IMR-90 (cell line): ENCODE measurements around the gene LDLRAD4. TPM values are rescaled to one million over a fixed set of nuclear protein-coding genes. Genes with fewer than 3 reads are reported as not detected.

Experiments used
- ATAC-seq: fragments of 200-7000 bp; cut with Tn5 transposase; 2 replicates; pipeline ENCODE4 v1.9.1; 2020; ENCODE audit warnings: low read depth, mild to moderate bottlenecking, moderate library complexity
- BruUV-seq: library from RNA; stranded (reverse); fragments of 400-500 nt; replicated peaks from 2 replicates; lab custom pipeline; 2021; lab: Mats Ljungman, UMichigan
- CTCF ChIA-PET: fragments of 300-600 bp; formaldehyde crosslinking; extraction: SDS; loops from one replicate; lab custom pipeline; 2021; ENCODE audit warnings: antibody characterized with exemption; lab: Yijun Ruan, JAX
- POLR2A ChIA-PET: fragments of 300-600 bp; sonication (Branson Sonifier 250); formaldehyde crosslinking; loops from one replicate; lab custom pipeline; 2022; ENCODE audit warnings: antibody characterized with exemption; ENCODE audit not compliant: unreplicated experiment; lab: Charles Lee
- DNase-seq: peaks from one replicate; pipeline ENCODE4 v3.0.0; 2013
- H2AFZ ChIP-seq: replicated peaks from 2 replicates; pipeline ENCODE3; 2013; ENCODE audit warnings: low read length, mild to moderate bottlenecking; ENCODE audit not compliant: poor library complexity
- H2AK5ac ChIP-seq: 2 replicates; pipeline ENCODE4 v1.6.1; 2013; ENCODE audit warnings: low read depth, low read length, inconsistent platforms
- H2AK9ac ChIP-seq: replicated peaks from 2 replicates; pipeline ENCODE3; 2013; ENCODE audit warnings: mild to moderate bottlenecking, low read depth, low read length, moderate library complexity; ENCODE audit not compliant: poor library complexity
- H2BK120ac ChIP-seq: 2 replicates; pipeline ENCODE4 v1.6.1; 2013; ENCODE audit warnings: low read depth, low read length, inconsistent platforms
- H2BK15ac ChIP-seq: 3 replicates; pipeline ENCODE4 v1.6.1; 2013; ENCODE audit warnings: low read depth, low read length, inconsistent platforms
- H2BK20ac ChIP-seq: 2 replicates; pipeline ENCODE4 v1.6.1; 2013; ENCODE audit warnings: low read depth, mild to moderate bottlenecking, inconsistent platforms, low read length, moderate library complexity
- H2BK5ac ChIP-seq: 2 replicates; pipeline ENCODE4 v1.6.1; 2013; ENCODE audit warnings: mild to moderate bottlenecking, low read depth, low read length, inconsistent platforms; ENCODE audit not compliant: poor library complexity, severe bottlenecking
- H3K14ac ChIP-seq: replicated peaks from 2 replicates; pipeline ENCODE4 v1.6.1; 2013; ENCODE audit warnings: low read depth, low read length, inconsistent platforms
- H3K18ac ChIP-seq: 2 replicates; pipeline ENCODE4 v1.6.1; 2013; ENCODE audit warnings: low read depth, low read length, control low read depth
- H3K23ac ChIP-seq: 2 replicates; pipeline ENCODE4 v1.6.1; 2013; ENCODE audit warnings: low read depth, low read length, inconsistent platforms
- H3K27ac ChIP-seq: 2 replicates; pipeline ENCODE4 v1.5.1; 2013; ENCODE audit warnings: mild to moderate bottlenecking, control low read depth, low read length; ENCODE audit not compliant: insufficient read depth
- H3K27me3 ChIP-seq: 2 replicates; pipeline ENCODE4 v1.6.1; 2013; ENCODE audit warnings: low read length; ENCODE audit not compliant: control insufficient read depth, insufficient read depth
- H3K36me3 ChIP-seq: 2 replicates; pipeline ENCODE4 v1.6.1; 2013; ENCODE audit warnings: low read length, mixed read lengths; ENCODE audit not compliant: control insufficient read depth, insufficient read depth
- H3K4ac ChIP-seq: 2 replicates; pipeline ENCODE4 v1.6.1; 2013; ENCODE audit warnings: low read depth, low read length, inconsistent platforms
- H3K4me1 ChIP-seq: 2 replicates; pipeline ENCODE4 v1.6.1; 2013; ENCODE audit warnings: low read length, mixed read lengths; ENCODE audit not compliant: control insufficient read depth, insufficient read depth
- H3K4me2 ChIP-seq: 2 replicates; pipeline ENCODE4 v1.6.1; 2013; ENCODE audit warnings: low read depth, mild to moderate bottlenecking, control low read depth, low read length, moderate library complexity
- H3K4me3 ChIP-seq: 2 replicates; pipeline ENCODE4 v1.5.1; 2013; ENCODE audit warnings: low read depth, mild to moderate bottlenecking, control low read depth, low read length, moderate library complexity; ENCODE audit not compliant: insufficient read depth
- H3K56ac ChIP-seq: 2 replicates; pipeline ENCODE4 v1.6.1; 2013; ENCODE audit warnings: low read length, inconsistent platforms; ENCODE audit not compliant: insufficient read depth; ENCODE audit errors: extremely low read depth
- H3K79me1 ChIP-seq, 2 experiments: 2 replicates each; pipeline ENCODE4 v1.6.1; 2013; ENCODE audit warnings: low read length in 2 of 2, inconsistent platforms in 1 of 2, low read depth in 1 of 2
- H3K9ac ChIP-seq: 2 replicates; pipeline ENCODE4 v1.6.1; 2013; ENCODE audit warnings: low read depth, low read length, control low read depth
- H3K9me1 ChIP-seq: 2 replicates; pipeline ENCODE4 v1.6.1; 2013; ENCODE audit warnings: low read length, inconsistent platforms; ENCODE audit not compliant: insufficient read depth
- H3K9me3 ChIP-seq: 2 replicates; pipeline ENCODE4 v1.6.1; 2013; ENCODE audit warnings: low read length; ENCODE audit not compliant: control insufficient read depth, insufficient read depth
- H4K20me1 ChIP-seq: 2 replicates; pipeline ENCODE4 v1.6.1; 2013; ENCODE audit warnings: low read length, inconsistent platforms; ENCODE audit not compliant: insufficient read depth
- H4K5ac ChIP-seq: 2 replicates; pipeline ENCODE4 v1.6.1; 2013; ENCODE audit warnings: mild to moderate bottlenecking, low read depth, low read length, control low read depth
- H4K8ac ChIP-seq, 2 experiments: 2 replicates each; pipeline ENCODE4 v1.6.1; 2013; ENCODE audit warnings: low read depth in 2 of 2, low read length in 2 of 2, control low read depth in 1 of 2, inconsistent platforms in 1 of 2
- H4K91ac ChIP-seq: 2 replicates; pipeline ENCODE4 v1.6.1; 2013; ENCODE audit warnings: low read depth, low read length, inconsistent platforms; ENCODE audit not compliant: insufficient read depth
- ELK1 ChIP-seq: fragments of 150-350 bp; IDR thresholded peaks from 2 replicates; pipeline ENCODE4 v1.6.1; 2016; ENCODE audit warnings: low read depth, mild to moderate bottlenecking, low read length, moderate library complexity, borderline replicate concordance
- NFE2L2 ChIP-seq: fragments of 150-350 bp; IDR thresholded peaks from 2 replicates; pipeline ENCODE4 v1.6.1; 2016; ENCODE audit warnings: low read depth, mild to moderate bottlenecking, low read length
- WGBS, 2 experiments: methylation state at CpG; one replicate each; pipeline versions ENCODE4 v1.1.5 to v1.1.7; 2013; ENCODE audit warnings: missing lambda C conversion rate in 2 of 2; ENCODE audit not compliant: insufficient read length in 1 of 2; ENCODE audit errors: extremely low coverage in 2 of 2; 5-methylcytosine and 5-hydroxymethylcytosine counted together
- dilution Hi-C: fragments of 300-500 bp; cut with HindIII; formaldehyde crosslinking; loops from one replicate; pipeline ENCODE4 v1.14.3; 2018; ENCODE audit warnings: low sequenced_read_pairs; ENCODE audit not compliant: unreplicated experiment
- in situ Hi-C: fragments of 300-500 bp; cut with MboI; formaldehyde crosslinking; loops from 3 replicates; pipeline ENCODE4 v1.14.3; 2019; ENCODE audit warnings: low sequenced_read_pairs, inconsistent platforms, mixed read lengths
- intact Hi-C: fragments of 100-400 bp; cut with micrococcal nuclease; formaldehyde crosslinking; loops from 2 replicates; pipeline ENCODE4 v1.10.0; 2022
- polyA plus RNA-seq, 3 experiments: library from polyadenylated mRNA; depleted of rRNA; stranded (reverse); fragments of >200 nt; gene quantifications; 2 replicates each; pipeline ENCODE4 v1.2.3, GENCODE V29; 2012; ENCODE audit warnings: low replicate concordance in 1 of 3
- total RNA-seq: library from RNA; depleted of rRNA; stranded (reverse); fragments of >200 nt; gene quantifications from 2 replicates; pipeline ENCODE4 v1.2.3, GENCODE V29; 2012

The LDLRAD4 gene
- total and polyA plus RNA-seq, 2 of the 4 experiments (the other 2 are of a cell fraction), result not detected

- H3K9ac ChIP-seq, result no peak overlapping the region
- H3K4me1 ChIP-seq, result no peaks in the 10 kb centered on the region
- dilution Hi-C loops, result no loop called here
- H3K79me1 ChIP-seq, result no peaks in the 10 kb centered on the region
- no peak overlapping the region for H3K4me2 ChIP-seq
- H3K14ac ChIP-seq, result no peak overlapping the region
- no peak overlapping the region for H3K4ac ChIP-seq
- no peak for TF ChIP-seq NFE2L2
- no peak for TF ChIP-seq ELK1
- H2BK15ac ChIP-seq, result no peak overlapping the region
- no peak overlapping the region for H2BK20ac ChIP-seq
- no CpG with 5 or more reads among the region's 15 CpGs for WGBS, 2 experiments
- BruUV-seq, result no TSS peak
- in situ Hi-C loops, result no loop called here
- no peak overlapping the region for H2BK120ac ChIP-seq
- H3K36me3 ChIP-seq, result no peaks in the 10 kb centered on the region
- H3K27me3 ChIP-seq, result no peaks in the 10 kb centered on the region; the same call in 1 of the 2 replicates
- no peak overlapping the region for H2AK9ac ChIP-seq
- no peaks in the 10 kb centered on the region for H3K9me1 ChIP-seq
- no peaks in the 10 kb centered on the region for H3K9me3 ChIP-seq
- no peaks in the 10 kb centered on the region for H4K20me1 ChIP-seq
- no peak overlapping the region for H2AFZ ChIP-seq
- no peak overlapping the region for H3K56ac ChIP-seq
- POLR2A ChIA-PET, result no interaction called here
- H4K91ac ChIP-seq, result no peak overlapping the region
- intact Hi-C loops, result no loop called here
- no peak overlapping the region for H4K5ac ChIP-seq
- DNase-seq (no peak), ATAC-seq (no peak)
- H3K18ac ChIP-seq, result no peak overlapping the region
- no peak overlapping the region for H2AK5ac ChIP-seq
- H3K27ac ChIP-seq, result no peak overlapping the region
- H2BK5ac ChIP-seq, result no peak overlapping the region
- H3K4me3 ChIP-seq, result no peak overlapping the region
- H3K23ac ChIP-seq, result no peak overlapping the region
- CTCF ChIA-PET, result no interaction called here
- H4K8ac ChIP-seq, result no peak overlapping the region
Observed at GRCh38 chr18:13296867-13297574, 78.5 kb downstream of the LDLRAD4 start.
